Measurements from ENCODE around the gene DNLZ.

DNLZ gene

GRCh38 chr9:136318776-136319241 lies 44.7 kb downstream of the DNLZ start:
- DNase-seq (ENCODE audit: low read depth), result no peak
- TF ChIP-seq, protein P1, sequence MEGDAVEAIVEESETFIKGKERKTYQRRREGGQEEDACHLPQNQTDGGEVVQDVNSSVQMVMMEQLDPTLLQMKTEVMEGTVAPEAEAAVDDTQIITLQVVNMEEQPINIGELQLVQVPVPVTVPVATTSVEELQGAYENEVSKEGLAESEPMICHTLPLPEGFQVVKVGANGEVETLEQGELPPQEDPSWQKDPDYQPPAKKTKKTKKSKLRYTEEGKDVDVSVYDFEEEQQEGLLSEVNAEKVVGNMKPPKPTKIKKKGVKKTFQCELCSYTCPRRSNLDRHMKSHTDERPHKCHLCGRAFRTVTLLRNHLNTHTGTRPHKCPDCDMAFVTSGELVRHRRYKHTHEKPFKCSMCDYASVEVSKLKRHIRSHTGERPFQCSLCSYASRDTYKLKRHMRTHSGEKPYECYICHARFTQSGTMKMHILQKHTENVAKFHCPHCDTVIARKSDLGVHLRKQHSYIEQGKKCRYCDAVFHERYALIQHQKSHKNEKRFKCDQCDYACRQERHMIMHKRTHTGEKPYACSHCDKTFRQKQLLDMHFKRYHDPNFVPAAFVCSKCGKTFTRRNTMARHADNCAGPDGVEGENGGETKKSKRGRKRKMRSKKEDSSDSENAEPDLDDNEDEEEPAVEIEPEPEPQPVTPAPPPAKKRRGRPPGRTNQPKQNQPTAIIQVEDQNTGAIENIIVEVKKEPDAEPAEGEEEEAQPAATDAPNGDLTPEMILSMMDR (conservative IDR thresholded peaks at IDR 0.05; ENCODE audit: low read depth, low read length), result no peak

DNA sequence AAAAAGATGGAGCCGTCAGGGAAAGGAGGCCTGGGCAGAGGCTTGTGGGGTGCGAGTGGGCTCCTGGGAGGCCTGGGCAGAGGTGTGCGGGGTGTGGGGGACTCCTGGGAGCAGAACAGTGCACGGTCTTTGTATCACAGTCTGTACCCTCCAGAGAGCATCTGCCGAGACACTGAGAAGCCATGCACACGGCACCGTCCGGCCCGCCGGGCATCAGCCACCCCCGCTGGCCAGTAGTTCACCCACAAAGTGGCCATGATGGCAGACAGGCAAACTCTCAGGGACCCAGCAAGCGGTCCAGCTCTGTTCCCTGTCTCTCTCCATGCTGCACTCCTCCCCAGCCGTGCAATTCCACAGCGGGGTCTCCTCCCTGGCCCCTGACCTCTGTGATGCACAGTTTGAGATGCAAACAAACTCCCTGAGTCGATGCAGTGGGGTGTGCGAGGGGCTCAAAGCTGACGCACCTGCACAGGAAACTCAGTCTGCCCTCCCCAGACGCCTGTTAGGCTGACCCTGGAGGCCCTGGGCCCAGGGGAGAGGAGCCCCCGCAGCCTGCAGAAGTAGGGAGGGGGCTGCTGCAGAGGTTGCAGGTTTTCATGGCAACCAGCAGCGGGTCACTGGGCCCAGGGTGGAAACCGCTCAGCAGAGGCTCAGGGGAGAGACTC lies 45.3 kb downstream of the DNLZ start:
- TF ChIP-seq, protein P1 (conservative IDR thresholded peaks at IDR 0.05; ENCODE audit: low read depth, low read length), result no peak
- H3K4me3 ChIP-seq (ENCODE audit: low read length), result no peak overlapping the region
- DNase-seq (ENCODE audit: low read depth), result no peak

More at GRCh38 chr9:136318776-136319241, 44.7 kb downstream of the DNLZ start:
- H3K4me3 ChIP-seq (ENCODE audit: low read length), result no peak overlapping the region

- DNase-seq (ENCODE audit: low read depth), result no peak
- TF ChIP-seq, protein P1 (conservative IDR thresholded peaks at IDR 0.05; ENCODE audit: low read depth, low read length), result no peak
- no peak overlapping the region for H3K4me3 ChIP-seq (ENCODE audit: low read length)
These were observed 45.8 kb downstream of the DNLZ start for GRCh38 chr9:136317695-136318094.

DNA sequence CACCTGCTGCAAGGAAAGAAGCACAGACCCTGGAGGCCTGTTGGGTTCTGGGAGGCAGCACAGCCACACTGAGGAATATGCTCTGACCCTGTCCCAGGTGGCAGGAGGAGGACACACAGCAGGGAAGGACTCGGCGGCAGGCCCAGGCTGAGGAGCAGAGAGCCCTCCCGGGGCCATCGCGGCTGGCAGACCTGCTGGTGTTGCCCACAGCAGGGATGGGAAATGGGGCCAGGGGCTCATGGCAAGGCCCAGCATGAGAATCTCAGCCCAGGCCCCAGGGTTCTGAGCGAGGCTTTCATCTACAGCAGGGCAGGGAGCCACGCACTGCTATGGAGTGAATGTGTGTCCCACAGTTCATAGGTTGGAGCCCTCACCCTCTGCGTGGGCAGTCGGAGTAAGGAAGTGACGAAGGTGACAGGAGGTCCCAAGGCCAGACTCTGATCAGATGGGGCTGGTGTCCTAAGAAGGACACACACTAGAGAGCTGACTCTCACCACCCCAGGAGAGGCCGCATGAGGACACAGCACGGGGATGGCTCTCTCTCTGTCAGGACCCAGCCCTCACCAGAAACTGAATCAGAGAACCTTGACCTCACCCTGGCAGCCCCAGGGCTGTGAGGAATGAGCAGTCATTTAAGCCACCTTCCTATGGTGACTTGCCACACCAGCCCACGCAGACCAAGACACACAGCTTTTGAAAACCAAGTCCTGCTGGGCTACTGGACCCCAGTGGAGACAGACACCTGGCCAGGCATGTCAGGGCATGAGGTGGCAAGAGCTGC lies 46.5 kb downstream of the DNLZ start:
- no peak for DNase-seq (ENCODE audit: low read depth)
- H3K4me3 ChIP-seq (ENCODE audit: low read length), result no peak overlapping the region
- TF ChIP-seq, protein P1 (conservative IDR thresholded peaks at IDR 0.05; ENCODE audit: low read depth, low read length), result no peak

- no peak for DNase-seq (ENCODE audit: low read depth)
- TF ChIP-seq, protein P1 (conservative IDR thresholded peaks at IDR 0.05; ENCODE audit: low read depth, low read length), result no peak
- H3K4me3 ChIP-seq (ENCODE audit: low read length), result no peak overlapping the region
These were observed 47.2 kb downstream of the DNLZ start for GRCh38 chr9:136316271-136316751.

- DNase-seq (ENCODE audit: low read depth), result no peak
- TF ChIP-seq, protein P1 (conservative IDR thresholded peaks at IDR 0.05; ENCODE audit: low read depth, low read length), result no peak
- no peak overlapping the region for H3K4me3 ChIP-seq (ENCODE audit: low read length)
These were observed 48.6 kb downstream of the DNLZ start for GRCh38 chr9:136314944-136315343.
